NCI-H2107 treated with DMSO at 0.1 percent for 48 hours (cell line): ENCODE data around the gene TECR.
A peak's percentile ranks its signal among the peaks of the same experiment; 100 is the strongest.
"Not testable (repeated sequence)": the region's sequence is repeated elsewhere in the genome, so short reads cannot be mapped to it uniquely, and the experiment has no call there.

ENCODE experiments used
- DNase-seq: peaks from one replicate; lab custom pipeline; 2025; ENCODE audit not compliant: unreplicated experiment; lab: John Stamatoyannopoulos, UW

TECR gene

GRCh38 chr19:14559916-14560775, 30.8 kb downstream of the TECR start:
- no peak for DNase-seq

- no peak for DNase-seq
These were observed 31.3 kb downstream of the TECR start for GRCh38 chr19:14560776-14561108.

GRCh38 chr19:14561249-14561648, 31.9 kb downstream of the TECR start:
- DNase-seq: no peak

- DNase-seq: peak; percentile 18
These were observed 32.5 kb downstream of the TECR start for GRCh38 chr19:14561847-14562351.

- DNase-seq: no peak
These were observed 33.5 kb downstream of the TECR start for GRCh38 chr19:14562660-14563589.

- no peak for DNase-seq
These were observed 34.2 kb downstream of the TECR start for GRCh38 chr19:14563590-14563926.

- no peak for DNase-seq
These were observed 34.7 kb downstream of the TECR start for GRCh38 chr19:14563989-14564651.

- not testable (repeated sequence) for DNase-seq
These were observed 35.4 kb downstream of the TECR start for GRCh38 chr19:14564652-14565297.

- DNase-seq: no peak
These were observed 35.9 kb downstream of the TECR start for GRCh38 chr19:14565298-14565679.

- no peak for DNase-seq
These were observed 36.6 kb downstream of the TECR start for GRCh38 chr19:14565765-14566711.

- no peak for DNase-seq
These were observed 37.3 kb downstream of the TECR start for GRCh38 chr19:14566712-14567077.

- no peak for DNase-seq
These were observed 37.7 kb downstream of the TECR start for GRCh38 chr19:14567079-14567478.

GRCh38 chr19:14570864-14571527, 41.6 kb downstream of the TECR start:
- no peak for DNase-seq

GRCh38 chr19:14571695-14572490, 42.5 kb downstream of the TECR start, which contains the start of gene NDUFB7:
TSS of gene NDUFB7 (minus strand) at chr19:14572066. CDS start at chr19:14572000, 66 bp downstream.
- DNase-seq: peak; percentile 88

- DNase-seq: no peak
These were observed 46.1 kb downstream of the TECR start for GRCh38 chr19:14575428-14575980.

GRCh38 chr19:14576363-14576762, 47.0 kb downstream of the TECR start:
- DNase-seq: no peak

- DNase-seq: no peak
These were observed 47.9 kb downstream of the TECR start for GRCh38 chr19:14577264-14577663.

GRCh38 chr19:14577885-14578427, 48.6 kb downstream of the TECR start:
- DNase-seq: no peak
